Measurements from ENCODE around the gene CDH9. TPM values are rescaled to one million over a fixed set of nuclear protein-coding genes. Genes with fewer than 3 reads are reported as not detected.
"Not testable (repeated sequence)": the region's sequence is repeated elsewhere in the genome, so short reads cannot be mapped to it uniquely, and the experiment has no call there.

The CDH9 gene
- total RNA-seq, 1 donor from 2014 or later = not detected

DNA sequence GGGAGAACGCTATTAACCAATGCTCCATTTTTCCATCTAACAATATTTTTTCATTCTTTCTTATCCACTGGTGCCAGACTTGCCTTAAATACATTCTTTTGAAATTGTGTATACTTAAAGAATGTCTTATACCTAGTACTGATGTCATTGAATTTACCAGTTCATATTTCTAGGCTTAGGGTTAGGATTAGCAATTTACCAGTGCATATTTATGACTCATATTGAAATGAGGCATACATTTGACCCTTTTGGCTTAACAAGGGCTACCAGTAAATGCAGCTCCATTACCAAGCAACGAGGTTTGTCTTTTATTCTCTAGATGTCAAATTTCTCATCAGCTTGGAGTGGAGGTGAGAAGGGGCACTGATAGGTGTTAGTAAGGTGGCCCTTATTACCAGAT is 89.5 kb downstream of the CDH9 start:
- DNase-seq (ENCODE audit: low read depth, low spot score) = no peak

DNA sequence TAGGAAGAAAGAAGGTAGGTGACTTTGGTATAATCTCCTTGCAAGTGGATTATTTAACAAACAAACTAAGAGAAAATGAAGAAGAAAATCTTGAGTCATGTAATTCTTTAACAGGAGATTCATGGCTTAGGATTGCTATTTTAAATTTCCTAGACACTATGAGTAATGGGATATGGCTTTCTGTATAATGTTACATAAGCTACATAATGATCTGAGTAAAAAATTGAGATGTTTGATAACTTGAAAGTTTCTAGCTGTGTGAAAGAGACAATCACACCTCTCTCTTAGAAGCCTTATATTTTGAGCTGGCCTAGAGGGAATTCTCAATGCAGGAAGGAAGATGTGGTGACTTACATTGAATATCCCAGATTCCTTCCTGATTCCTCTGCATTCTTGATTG is 92.5 kb downstream of the CDH9 start:
- no peak for DNase-seq (ENCODE audit: low read depth, low spot score)

DNA sequence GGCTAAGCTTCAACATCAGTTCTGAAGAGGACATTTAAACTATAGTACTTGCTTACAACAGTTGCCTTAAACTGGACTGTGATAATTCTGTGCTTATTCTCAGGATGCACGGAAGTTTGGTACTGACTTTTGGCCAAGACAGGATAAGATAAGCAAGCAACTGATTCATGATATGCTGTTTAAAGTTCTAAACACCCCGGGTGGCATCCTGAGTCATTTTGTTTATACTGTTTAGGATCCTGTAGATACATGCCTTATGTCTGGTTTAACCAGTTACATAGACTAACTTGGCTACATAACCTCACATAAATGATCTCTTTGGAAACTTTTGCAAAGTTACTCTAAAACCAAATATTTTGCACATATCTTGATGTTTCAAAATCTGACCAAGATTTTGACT is 95.9 kb downstream of the CDH9 start:
- DNase-seq (ENCODE audit: low read depth, low spot score) = no peak

DNA sequence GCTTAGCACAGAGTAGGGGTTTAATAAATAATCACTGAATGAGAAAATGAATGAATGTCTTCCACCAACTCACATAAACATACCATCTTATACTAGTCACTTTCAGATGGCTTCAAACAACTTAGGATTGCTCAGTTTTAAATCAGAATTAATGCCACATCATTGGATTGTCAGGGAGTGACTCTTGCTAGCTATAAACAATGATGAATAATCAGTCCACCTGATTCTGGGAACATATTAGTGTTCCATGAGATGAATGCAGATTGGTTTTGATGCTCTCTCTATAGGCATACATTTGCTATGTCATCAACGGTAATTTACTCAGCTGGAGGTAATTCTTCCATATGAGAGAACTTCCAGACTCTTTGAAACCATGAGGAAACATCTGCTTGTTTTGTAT is 97.4 kb downstream of the CDH9 start:
- DNase-seq (ENCODE audit: low read depth, low spot score) = no peak

DNA sequence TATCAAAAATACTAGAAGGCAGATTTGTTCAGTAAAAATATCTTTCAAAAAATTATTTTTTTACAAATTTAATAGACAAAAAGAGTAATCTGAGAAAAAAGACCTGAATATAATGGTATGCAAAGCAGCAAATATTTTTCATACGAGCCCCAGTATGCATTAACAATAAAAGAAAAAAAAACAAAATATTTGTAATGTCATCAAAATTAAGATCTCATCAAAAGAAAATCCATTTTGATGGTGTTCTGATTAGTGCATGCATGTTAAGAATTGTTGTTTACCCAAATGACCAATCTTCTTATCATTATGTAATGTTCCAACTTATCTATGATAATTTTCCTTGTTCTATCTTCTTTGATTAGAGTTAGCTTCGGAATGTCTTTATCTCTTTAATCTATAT is 106.1 kb downstream of the CDH9 start:
- no peak for DNase-seq (ENCODE audit: low read depth, low spot score)

DNA sequence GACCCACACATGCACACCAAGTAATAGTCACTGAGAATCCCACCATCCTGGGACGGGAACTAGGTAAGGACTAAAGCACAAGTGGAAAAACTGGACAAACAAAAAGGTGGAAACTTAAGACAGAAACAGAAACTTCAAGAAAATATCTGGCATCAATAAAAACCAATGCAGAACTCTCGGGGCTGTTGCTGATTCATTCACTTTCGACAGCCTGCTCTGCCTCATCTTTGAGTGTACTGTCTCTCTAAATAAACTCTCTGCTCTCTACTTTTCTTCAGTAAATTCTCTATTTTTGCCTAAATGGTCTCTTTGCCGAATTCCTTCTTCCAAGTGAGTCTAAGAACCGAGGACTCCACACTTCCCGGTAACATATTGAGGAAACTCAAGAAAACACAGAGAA is 116.9 kb downstream of the CDH9 start:
- DNase-seq (ENCODE audit: low read depth, low spot score) = no peak

DNA sequence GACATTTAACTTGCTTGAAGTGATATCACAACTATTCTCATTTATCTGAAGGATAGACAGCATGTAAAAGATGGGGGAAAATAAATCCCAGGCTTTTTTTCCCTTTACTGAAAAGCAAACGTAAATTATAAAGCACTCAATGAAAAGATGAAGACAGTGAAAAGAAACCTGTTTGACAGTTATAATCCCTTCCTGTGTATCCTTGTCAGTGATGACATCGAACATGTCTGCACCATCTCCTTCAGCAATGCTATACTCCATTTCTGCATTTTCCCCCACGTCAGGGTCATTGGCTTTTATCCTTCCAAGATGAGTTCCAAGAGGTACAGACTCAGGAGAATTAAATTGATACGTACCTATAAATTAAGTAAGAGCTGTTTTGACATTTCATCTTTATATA is 134.9 kb downstream of the CDH9 start:
- no peak for DNase-seq (ENCODE audit: low read depth, low spot score)

DNA sequence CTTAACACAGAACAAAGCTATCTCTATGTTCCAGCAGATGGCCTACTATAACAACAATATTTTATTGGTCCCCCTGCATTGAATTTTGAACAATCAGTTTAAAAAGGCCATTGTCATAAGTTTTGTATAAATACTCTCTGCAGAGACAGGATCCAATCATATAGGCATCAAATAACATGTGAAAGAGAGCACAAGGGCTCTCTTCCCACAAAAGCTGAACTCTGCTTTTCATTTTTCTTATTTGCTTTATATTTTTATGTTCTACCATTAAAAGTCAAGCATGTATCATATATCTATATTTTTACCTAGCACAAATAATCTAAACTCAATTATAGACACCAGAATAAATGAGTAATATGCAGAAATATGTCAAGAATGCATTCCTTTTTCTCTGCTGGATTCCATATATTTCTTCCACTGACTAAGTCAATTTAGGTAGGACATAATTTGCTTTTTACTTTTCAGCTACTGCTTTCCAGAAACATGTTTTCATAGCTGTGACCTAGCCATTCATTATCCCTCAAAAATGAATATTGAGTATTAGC is 143.6 kb downstream of the CDH9 start:
- DNase-seq (ENCODE audit: low read depth, low spot score) = no peak

DNA sequence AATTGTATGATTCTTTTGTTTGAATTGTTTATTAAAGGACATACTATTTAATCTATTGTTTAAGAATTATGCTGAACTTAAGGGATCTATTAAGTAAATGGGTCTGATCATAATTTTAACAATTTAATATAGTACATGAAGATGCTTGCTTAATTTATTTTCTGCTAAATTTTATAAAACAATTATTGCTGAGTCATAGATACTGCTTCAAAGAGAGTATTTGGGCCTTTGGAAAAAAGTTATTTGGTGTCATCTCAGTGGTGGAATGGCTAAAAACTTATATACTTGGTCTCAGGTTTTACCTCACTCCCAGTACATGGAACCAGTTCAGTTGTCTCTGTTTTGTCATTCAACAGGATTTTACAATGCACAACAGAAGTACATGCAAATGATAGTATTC is 145.3 kb downstream of the CDH9 start:
- DNase-seq (ENCODE audit: low read depth, low spot score) = no peak

DNA sequence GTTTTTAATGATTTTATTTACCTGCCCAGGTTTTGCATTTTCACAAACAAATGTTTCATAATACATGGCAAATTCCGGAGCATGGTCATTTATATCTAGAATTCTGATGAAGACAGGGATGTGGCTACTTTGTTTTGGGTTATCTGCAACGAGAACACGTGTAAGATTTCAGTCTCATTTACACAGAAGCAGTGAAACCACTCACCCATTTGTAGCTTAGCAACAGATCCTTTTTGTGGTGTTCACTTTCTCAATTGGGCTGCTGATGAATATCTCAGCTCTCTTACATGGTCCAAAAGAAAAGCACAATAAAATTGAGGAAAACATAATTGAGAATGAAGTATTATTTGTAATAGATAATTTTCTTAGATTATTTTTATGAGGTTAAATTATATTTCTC is 148.6 kb downstream of the CDH9 start:
- DNase-seq (ENCODE audit: low read depth, low spot score) = no peak

DNA sequence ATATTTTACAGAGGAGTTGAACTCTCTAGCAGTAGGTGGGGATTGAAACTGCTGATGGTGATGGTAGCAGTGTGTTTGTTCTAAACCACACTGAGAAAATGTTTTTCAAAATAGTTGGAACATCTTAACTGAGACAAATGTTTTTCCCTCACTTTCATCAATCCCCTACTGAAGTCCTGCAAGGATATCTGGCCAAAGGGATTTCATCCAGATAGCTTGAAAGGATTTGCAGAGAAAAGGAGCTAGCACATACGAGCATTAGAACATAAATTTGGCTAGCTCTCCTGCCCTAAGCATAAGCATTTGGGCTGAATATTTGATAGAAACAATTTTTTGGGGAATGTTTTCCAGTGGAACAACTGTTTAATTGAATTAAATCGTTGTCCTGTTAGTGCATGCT is 153.9 kb downstream of the CDH9 start:
- DNase-seq (ENCODE audit: low read depth, low spot score) = no peak

DNA sequence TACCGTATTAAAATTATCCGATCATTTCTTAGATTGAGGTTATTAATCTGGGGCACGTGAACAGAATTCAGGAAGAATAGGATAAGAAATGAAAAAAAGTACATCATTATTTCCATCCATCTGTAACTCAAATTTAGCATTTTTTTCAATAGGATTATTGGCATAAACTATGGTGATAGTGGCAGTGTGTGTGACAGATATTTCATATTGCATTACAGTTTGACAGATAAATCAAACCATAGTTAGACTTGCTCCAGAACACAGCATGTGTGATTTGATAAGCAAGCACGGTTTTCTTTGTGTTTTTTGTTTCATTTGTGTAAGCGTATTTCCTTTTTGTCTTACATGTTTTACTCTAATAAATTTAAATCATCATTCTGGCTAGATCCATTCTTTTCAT is 155.0 kb downstream of the CDH9 start:
- DNase-seq (ENCODE audit: low read depth, low spot score) = no peak

DNA sequence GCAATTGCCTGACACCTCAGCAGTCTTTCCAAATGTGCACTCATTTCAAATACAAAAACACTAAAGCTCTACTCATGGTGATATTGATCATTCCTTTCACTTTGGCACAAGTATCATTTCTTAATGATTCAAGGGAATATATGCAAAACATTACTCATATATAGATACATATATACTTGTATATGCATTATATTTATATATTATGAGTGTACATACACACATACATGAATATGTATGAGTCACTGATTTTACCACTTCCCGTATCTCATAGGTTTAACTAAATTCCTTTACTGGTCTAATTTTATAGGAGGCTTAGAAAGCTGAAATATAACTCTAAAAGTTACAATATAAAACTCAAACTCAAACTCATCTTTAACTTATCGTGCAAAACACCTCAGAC is 156.5 kb downstream of the CDH9 start:
- DNase-seq (ENCODE audit: low read depth, low spot score) = no peak

DNA sequence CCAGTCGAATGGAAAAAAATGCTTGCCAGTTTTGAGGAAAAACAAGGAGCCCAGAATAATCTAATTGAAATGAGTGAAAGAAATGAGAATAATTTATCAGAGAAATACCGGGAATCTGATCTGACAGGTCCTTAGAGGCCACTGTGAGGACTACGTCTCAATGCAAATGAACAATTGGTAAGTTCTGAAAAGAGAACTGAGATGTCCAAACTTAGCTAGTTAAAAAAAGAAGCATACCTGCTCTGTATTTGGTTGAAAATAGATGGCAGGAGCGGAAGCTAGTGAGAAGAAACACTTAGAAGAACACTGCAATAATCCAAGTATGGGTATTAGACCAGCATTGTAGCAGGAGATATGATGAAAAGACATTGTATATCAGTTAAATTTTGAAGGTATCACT is 161.2 kb downstream of the CDH9 start:
- DNase-seq (ENCODE audit: low read depth, low spot score) = no peak

DNA sequence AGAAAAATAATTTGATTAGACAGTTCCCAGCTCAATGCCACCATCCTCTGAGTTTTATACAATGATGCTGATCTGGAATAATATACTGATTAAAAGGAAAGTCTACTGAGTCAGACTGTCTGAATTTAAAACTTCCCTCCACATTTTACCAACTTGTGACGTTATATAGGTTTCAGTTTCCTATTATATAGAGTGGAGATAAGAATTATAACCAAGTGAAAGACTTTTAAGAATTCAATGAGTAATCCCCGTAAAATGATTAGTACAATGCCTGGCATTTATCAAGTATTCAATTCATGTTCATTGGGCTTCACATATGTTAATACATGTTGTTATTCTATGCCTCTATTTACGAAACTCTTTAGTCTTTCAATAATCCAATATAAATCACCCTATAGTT is 166.0 kb downstream of the CDH9 start:
- DNase-seq (ENCODE audit: low read depth, low spot score) = no peak

DNA sequence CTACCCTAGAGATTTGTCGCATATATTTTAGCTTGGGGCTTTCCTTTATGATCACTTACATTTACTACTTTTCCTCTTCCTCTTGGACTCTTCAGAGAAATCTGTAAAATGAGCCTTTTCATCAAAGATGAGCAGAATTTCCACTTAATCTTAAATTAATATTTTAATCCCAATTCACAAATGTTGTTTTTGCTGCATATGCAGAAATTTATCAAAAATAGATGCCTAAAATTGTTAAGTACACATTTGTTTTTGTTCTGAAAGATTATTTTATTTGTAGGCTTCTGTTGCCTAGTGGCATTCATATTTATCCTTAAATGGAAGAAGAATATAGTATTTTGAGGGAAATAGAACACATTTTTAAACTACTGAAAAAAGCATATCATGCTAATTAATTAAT is 168.6 kb downstream of the CDH9 start:
- DNase-seq (ENCODE audit: low read depth, low spot score) = no peak

DNA sequence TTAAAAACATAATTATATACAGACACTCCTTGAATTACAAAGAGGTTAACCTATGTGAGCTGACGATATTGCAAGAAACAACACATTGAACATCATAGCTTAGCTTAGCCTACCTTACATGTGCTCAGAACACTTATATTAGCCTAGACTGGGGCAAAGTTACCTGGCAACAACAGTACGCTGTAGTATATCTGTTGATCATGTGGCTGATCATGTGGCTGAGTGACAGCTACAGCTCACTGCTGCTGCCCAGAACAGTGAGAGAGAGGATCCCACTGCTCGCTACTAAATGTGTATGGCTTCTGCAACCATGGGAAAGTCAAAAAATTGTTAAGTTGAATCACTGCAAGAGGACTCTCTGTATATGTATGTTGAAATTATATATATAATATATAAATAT is 169.9 kb downstream of the CDH9 start:
- no peak for DNase-seq (ENCODE audit: low read depth, low spot score)

DNA sequence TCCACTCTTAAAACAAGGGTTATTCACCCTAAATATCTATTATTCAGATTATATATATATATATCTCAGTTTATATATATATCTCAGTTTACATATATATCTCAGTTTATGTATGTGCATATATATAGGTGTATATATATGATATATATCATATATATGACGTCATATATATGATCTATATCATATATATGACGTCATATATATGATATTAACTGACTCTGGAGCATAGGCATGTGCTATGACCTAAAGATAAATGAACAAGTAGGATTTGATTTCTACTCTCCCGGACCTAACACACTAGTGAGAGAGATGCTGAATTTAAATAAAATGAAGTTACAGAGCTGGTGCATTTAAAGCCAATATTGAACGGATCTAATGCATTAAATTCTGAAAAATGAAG is 174.3 kb downstream of the CDH9 start:
- no peak for DNase-seq (ENCODE audit: low read depth, low spot score)

DNA sequence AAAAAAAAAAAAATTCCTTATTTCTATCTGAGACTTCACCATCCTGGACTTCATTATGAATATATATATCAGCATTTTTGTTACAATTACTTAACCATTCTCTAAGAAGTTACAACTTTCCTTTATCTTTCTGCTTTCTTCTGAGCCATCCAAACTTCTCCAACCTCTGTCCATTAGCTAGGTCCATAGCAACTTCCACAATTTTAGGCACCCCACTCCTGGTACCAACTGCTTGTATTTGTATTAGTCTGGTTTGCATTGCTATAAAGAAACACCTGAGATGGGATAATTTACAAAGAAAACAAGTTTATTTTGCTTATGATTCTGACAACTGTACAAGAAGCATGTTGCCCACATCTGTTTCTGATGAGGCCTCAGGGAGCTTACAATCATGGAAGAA is 182.1 kb downstream of the CDH9 start:
- DNase-seq (ENCODE audit: low read depth, low spot score) = no peak

DNA sequence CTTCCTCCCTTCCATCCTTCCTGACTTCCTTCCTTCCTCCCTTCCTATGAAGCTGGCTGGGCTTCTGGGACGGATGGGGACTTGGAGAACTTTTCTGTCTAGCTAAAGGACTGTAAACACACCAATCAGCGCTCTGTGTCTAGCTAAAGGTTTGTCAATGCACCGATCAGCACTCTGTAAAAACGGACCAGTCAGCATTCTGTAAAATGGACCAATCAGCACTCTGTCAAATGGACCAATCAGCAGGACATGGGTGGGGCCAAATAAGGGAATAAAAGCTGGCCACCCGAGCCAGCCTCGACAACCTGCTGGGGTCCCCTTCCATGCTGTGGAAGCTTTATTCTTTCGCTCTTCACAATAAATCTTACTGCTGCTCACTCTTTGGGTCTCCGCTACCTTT is 185.9 kb downstream of the CDH9 start:
- not testable (repeated sequence) for DNase-seq (ENCODE audit: low read depth, low spot score)

DNA sequence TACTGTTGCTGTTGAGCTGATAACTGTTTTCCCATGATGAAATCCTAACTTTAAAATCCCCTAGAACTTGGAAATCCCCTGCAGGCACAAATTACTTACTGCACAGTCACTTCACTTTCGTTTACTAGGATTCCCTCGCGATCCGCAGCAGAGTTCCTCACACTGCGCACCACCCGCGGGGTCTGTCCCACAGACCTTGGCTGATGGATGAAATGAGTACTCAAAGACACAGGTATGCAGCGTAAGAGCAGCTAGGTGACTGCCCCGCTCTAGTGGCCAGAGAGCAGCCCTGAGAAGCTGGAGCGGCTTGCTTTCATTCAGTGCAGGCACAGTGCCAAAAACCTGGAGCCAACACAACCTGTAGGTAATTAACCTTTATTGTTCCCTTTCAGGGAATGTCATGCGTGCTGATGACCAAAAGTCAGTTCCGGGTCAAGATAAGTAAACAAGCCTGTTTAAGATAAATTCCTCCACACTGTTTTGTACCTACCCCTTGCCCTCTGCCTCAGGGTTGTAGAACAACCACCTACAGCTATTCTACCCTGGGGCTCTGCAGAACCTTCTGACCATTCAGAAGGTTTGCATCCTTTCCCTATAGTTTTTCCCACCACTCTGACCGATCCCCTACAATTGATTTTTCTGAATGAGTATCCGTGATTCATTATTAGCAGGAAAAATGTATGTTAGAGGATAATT is 191.2 kb downstream of the CDH9 start:
- no peak for DNase-seq (ENCODE audit: low read depth, low spot score)

DNA sequence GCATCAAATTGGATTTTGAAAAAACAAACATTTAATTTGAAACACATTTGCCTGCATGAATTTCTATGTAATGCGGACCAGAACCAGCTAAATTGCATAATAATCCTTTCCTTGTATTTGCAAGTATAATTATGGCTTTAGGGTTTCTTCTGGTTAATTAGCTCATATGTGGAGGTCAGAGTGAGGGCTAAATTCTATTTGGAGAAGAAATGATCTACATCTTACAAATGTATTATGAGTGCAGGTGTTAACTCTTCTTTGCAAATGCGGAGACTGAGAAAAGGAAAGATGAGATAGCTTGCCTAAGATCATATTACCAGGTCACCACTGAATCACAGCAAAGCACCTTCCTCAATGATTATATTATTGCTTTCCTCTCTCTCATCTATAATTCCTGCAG is 194.7 kb downstream of the CDH9 start:
- no peak for DNase-seq (ENCODE audit: low read depth, low spot score)

DNA sequence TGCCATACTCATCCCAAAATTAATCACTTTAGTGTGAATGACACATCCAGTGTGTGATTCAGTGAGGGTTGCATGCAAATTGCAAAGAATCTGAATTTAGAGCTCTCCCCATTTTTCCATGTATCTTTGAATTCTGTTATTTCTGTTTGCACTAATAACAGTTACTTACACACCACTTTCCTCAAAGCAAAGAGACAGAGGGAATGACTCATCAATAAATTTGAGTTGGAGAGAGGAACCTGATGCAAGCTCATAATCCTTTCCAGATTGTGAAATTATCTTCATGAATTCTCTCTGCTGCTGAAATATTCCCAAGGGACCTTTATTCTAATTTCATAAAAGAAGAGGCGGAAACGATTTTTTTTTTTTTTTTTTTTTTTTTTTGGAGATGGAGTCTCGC is 204.8 kb downstream of the CDH9 start:
- no peak for DNase-seq (ENCODE audit: low read depth, low spot score)
